ENCODE measurements around the gene ANAPC15. TPM values are rescaled to one million over a fixed set of nuclear protein-coding genes. Genes with fewer than 3 reads are reported as not detected.
"Not testable (repeated sequence)": the region's sequence is repeated elsewhere in the genome, so short reads cannot be mapped to it uniquely, and the experiment has no call there.

The ANAPC15 gene
- total RNA-seq, 1 experiment from 2014 or later, result 124 TPM

GRCh38 chr11:72135891-72136683 is 23.6 kb upstream of the ANAPC15 start:
- Histone ChIP-seq H3K27me3 (no peaks in the 10 kb centered on the region), H3K4me3 (no peak overlapping the region), H3K36me3 (peaks cover 4% of the 10 kb centered on the region), H3K9me3 (peaks cover 7% of the 10 kb centered on the region; the same call in 1 of the 2 replicates)
- DNase-seq, result no peak

GRCh38 chr11:72135473-72135872 is 23.0 kb upstream of the ANAPC15 start, which contains the start of gene FOLR3:
Gene FOLR3 (plus strand): TSS chr11:72135725. CDS start chr11:72135953, 228 bp downstream.
- DNase-seq, H3K36me3 ChIP-seq, H3K9me3 ChIP-seq, H3K27me3 ChIP-seq, H3K4me3 ChIP-seq: not testable (repeated sequence)

GRCh38 chr11:72132646-72133045 is 20.2 kb upstream of the ANAPC15 start:
- Histone ChIP-seq H3K36me3 (no peaks in the 10 kb centered on the region; the same call in none of the 2 replicates), H3K27me3 (no peaks in the 10 kb centered on the region), H3K9me3 (peaks cover 10% of the 10 kb centered on the region), H3K4me3 (no peak overlapping the region)
- no peak for DNase-seq

DNA sequence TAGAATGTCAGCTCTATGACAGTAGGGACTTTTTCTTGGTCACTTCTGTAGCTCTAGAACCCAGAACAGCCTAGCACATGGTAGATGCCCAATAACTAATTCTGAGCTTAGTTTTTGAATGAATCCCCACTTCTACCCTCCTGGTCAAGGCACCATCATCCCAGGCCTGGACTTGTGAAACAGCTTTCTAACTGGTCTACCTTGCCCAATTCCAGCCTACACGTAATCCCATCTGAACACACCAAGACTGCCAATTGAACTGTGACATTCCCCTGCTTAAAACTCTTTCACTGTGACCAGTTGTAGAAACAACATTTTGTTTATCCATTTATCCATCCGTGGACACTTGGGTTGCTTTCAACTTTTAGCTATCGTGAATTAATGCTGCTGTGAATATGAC is 16.9 kb upstream of the ANAPC15 start:
- H3K9me3 ChIP-seq, result peaks cover 3% of the 10 kb centered on the region
- no peaks in the 10 kb centered on the region for H3K36me3 ChIP-seq
- no peak for DNase-seq
- H3K4me3 ChIP-seq, result no peak overlapping the region
- no peaks in the 10 kb centered on the region for H3K27me3 ChIP-seq

GRCh38 chr11:72127923-72128322 is 15.4 kb upstream of the ANAPC15 start:
- DNase-seq, result no peak
- Histone ChIP-seq H3K4me3 (no peak overlapping the region), H3K27me3 (no peaks in the 10 kb centered on the region), H3K36me3 (no peaks in the 10 kb centered on the region), H3K9me3 (peaks cover 3% of the 10 kb centered on the region)

GRCh38 chr11:72125956-72126355 is 13.5 kb upstream of the ANAPC15 start:
- Histone ChIP-seq H3K9me3 (peaks cover 3% of the 10 kb centered on the region), H3K36me3 (no peaks in the 10 kb centered on the region), H3K4me3 (no peak overlapping the region), H3K27me3 (no peaks in the 10 kb centered on the region)
- DNase-seq, result no peak

- H3K36me3 ChIP-seq, result no peaks in the 10 kb centered on the region
- H3K4me3 ChIP-seq, result no peak overlapping the region
- H3K27me3 ChIP-seq, result no peaks in the 10 kb centered on the region
- H3K9me3 ChIP-seq, result peaks cover 3% of the 10 kb centered on the region
- no peak for DNase-seq
Measured at GRCh38 chr11:72124046-72124445, 11.6 kb upstream of the ANAPC15 start.

GRCh38 chr11:72123117-72123653 is 10.7 kb upstream of the ANAPC15 start:
- Histone ChIP-seq H3K4me3 (no peak overlapping the region), H3K36me3 (no peaks in the 10 kb centered on the region; the same call in 1 of the 2 replicates), H3K27me3 (no peaks in the 10 kb centered on the region), H3K9me3 (peaks cover 3% of the 10 kb centered on the region)
- no peak for DNase-seq

DNA sequence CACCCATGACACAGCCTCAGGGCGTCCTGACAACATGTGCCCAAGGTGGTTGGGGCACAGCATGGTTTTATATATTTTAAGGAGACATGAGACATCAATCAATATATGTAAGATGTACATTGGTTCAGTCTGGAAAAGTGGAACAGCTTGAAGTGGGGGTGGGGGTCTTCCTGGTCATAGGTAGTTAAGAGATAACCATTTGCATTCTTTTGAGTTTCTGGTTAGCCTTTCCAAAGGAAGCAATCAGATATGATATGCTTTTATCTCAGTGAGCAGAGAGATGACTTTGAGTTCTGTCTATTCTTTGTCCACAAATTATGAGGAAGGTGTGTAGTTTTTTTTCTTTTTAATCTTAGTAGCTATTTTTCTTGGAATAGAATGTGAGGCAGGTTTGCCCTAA is 10.1 kb upstream of the ANAPC15 start:
- DNase-seq, result no peak
- no peak overlapping the region for H3K4me3 ChIP-seq
- H3K9me3 ChIP-seq, result no peaks in the 10 kb centered on the region; the same call in 1 of the 2 replicates
- H3K27me3 ChIP-seq, result no peaks in the 10 kb centered on the region
- no peaks in the 10 kb centered on the region; the same call in 1 of the 2 replicates for H3K36me3 ChIP-seq

DNA sequence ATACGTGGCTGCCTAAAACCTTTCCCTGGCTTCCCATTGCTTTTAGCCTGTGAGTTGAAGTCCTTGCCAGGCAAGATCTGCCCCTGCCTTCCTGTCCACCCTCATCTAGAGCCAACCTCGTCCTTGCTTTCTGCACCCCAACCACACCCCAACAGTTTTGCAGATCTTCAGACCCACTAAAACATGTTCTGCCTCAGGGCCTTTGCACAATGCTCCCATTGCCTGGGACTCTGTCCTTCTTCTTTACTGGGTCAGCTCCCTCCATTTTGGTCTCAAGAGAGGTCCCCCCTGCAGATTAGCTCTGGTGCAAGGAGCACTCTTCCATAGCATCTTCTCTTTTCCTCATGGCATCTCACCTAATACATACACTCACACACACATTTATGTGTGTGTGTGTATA is 8.4 kb upstream of the ANAPC15 start:
- H3K27me3 ChIP-seq, result no peaks in the 10 kb centered on the region
- no peak for DNase-seq
- H3K4me3 ChIP-seq, result no peak overlapping the region
- no peaks in the 10 kb centered on the region; the same call in 1 of the 2 replicates for H3K36me3 ChIP-seq
- no peaks in the 10 kb centered on the region; the same call in 1 of the 2 replicates for H3K9me3 ChIP-seq

GRCh38 chr11:72119198-72119597 is 6.7 kb upstream of the ANAPC15 start:
- H3K9me3 ChIP-seq, result no peaks in the 10 kb centered on the region; the same call in 1 of the 2 replicates

DNA sequence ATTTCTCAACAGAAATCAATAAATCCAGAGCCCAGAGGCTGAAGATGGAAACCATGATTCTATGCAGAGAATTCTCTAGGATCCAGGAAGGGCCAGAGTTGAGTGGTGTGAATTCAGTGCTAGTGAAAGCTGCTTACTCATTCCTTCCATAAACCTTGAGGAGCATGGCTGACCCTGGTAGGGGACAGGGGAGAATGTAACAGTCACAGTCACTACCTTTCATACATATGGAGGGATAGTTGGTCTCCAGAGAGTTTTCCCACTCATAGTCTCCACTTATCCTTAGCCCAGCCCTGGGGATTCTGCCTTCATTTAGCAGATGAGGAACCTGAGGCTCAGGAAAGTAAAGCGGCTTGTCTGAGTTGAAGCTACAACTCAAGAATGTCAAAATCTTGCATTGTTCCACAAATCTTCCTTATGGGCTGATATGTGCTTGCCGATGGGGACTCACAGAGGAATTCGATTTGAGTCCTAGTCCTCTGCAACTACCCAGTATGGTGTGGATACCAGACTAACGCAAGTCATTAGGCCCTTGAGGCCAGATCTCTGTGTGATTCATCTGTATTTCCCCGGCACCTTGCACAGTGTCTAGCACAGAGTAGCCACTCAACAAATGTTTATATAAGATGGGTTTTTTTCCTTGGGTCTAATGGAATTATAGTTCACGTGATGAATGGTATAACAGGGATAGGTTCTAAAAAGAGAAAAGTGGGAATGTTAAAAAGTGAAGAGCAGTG is 3.7 kb upstream of the ANAPC15 start:
- no peak overlapping the region for H3K4me3 ChIP-seq

More at GRCh38 chr11:72119198-72119597, 6.7 kb upstream of the ANAPC15 start:
- no peak for DNase-seq
- no peaks in the 10 kb centered on the region for H3K27me3 ChIP-seq
- no peak overlapping the region for H3K4me3 ChIP-seq
- no peaks in the 10 kb centered on the region; the same call in 1 of the 2 replicates for H3K36me3 ChIP-seq

GRCh38 chr11:72114570-72114969 is 2.1 kb upstream of the ANAPC15 start:
- DNase-seq, result peak; percentile 32
- no peaks in the 10 kb centered on the region; the same call in 1 of the 2 replicates for H3K9me3 ChIP-seq
- no peaks in the 10 kb centered on the region for H3K27me3 ChIP-seq
- H3K36me3 ChIP-seq, result peaks cover 18% of the 10 kb centered on the region
- no peak overlapping the region for H3K4me3 ChIP-seq

More for the DNA sequence above, 3.7 kb upstream of the ANAPC15 start:
- peaks cover 4% of the 10 kb centered on the region for H3K36me3 ChIP-seq
- H3K9me3 ChIP-seq, result no peaks in the 10 kb centered on the region; the same call in 1 of the 2 replicates
- H3K27me3 ChIP-seq, result no peaks in the 10 kb centered on the region
- no peak for DNase-seq

DNA sequence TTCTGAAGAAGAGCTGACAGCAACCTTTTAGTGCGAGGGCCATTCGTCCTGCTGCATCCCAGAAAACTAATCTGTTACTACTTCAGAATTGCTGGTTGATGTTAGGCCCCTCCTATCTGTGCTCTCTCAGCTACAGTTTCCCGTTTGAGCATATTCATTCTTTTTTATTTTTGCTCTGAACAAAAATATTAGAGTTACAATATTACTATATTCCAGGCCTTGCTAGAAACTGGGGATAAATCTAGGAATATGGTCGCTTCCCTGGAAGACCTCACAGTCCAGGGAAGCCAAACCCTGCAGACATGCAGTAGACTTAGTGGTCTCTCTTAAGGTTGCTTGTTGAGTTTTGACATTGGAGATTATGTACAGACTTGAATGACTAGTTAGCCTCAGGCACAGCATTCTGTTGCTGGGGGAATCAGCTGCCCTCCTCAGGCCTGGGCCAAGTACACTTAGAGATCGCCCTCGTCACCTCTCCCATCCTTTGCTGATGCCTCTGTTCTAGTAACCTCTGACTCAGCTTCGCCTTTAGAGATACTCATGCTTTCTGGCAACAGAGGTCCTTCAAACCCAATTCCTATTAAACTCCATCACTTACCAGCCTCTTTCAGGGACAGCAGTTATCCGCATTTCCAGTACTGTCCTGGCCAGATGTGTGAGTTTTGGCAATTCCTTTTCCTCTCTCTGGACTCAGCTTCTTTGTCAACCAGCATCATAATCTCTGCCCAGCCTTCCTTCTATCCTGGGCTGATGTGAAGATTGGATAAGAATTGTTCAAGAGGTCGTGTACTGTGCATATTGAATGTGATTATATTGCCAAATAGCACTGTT is 698 bp upstream of the ANAPC15 start:
- Histone ChIP-seq H3K27me3 (no peaks in the 10 kb centered on the region), H3K36me3 (peaks cover 21% of the 10 kb centered on the region), H3K4me3 (peak overlapping the region; percentile 85), H3K9me3 (no peaks in the 10 kb centered on the region; the same call in 1 of the 2 replicates)
- peak; percentile 91 for DNase-seq

GRCh38 chr11:72111300-72112142 is 974 bp downstream of the ANAPC15 start:
- Histone ChIP-seq H3K9me3 (no peaks in the 10 kb centered on the region; the same call in 1 of the 2 replicates), H3K4me3 (peak overlapping the region; percentile 85), H3K36me3 (peaks cover 23% of the 10 kb centered on the region)

More at GRCh38 chr11:72111300-72112142, 974 bp downstream of the ANAPC15 start:
- no peak for DNase-seq
- no peaks in the 10 kb centered on the region for H3K27me3 ChIP-seq

Measured in MG63 (cell line).